Glomerular visceral epithelial cell (primary cell): ENCODE data around the gene STEEP1.

Source experiments
- DNase-seq: peaks from one replicate; pipeline ENCODE4 v3.0.0-alpha.2; 2016; ENCODE audit errors: extremely low spot score

STEEP1 gene

DNA sequence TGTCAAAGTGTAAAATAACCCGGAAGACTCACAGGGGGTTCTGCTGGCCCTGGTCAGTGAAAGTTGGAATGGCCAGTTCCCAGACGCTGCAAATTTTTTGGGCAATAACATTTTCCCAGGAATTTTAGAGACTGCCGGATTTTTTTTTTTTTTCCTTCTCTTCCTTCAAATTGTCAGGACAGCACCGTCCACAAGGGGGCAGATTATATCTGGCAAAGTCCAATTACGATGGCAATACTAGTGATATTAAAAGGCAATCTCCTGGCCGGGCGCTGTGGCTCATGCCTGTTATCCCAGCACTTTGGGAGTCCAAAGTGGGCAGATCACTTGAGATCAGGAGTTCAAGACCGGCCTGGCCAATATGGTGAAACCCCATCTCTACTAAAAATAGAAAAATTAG lies 76.5 kb downstream of the STEEP1 start:
- peak; percentile 35 for DNase-seq
